Measurements from ENCODE around the gene NOS1AP. TPM values are rescaled to one million over a fixed set of nuclear protein-coding genes. Genes with fewer than 3 reads are reported as not detected.
"Not testable (repeated sequence)": the region's sequence is repeated elsewhere in the genome, so short reads cannot be mapped to it uniquely, and the experiment has no call there.

The NOS1AP gene
- total RNA-seq, 1 donor from 2014 or later: 4.5 TPM

GRCh38 chr1:162065016-162065415 lies 4.5 kb upstream of the NOS1AP start:
- DNase-seq (ENCODE audit: low spot score): no peak
- Mint-ChIP-seq H3K4me3 (ENCODE audit: unreplicated experiment) (no peak overlapping the region), H3K4me1 (ENCODE audit: low read depth) (peaks cover 13% of the 10 kb centered on the region), H3K27ac (ENCODE audit: unreplicated experiment) (no peak overlapping the region), H3K27me3 (ENCODE audit: low read depth) (no peaks in the 10 kb centered on the region), H3K36me3 (ENCODE audit: low read depth) (no peaks in the 10 kb centered on the region), H3K9me3 (ENCODE audit: low read depth) (no peaks in the 10 kb centered on the region)
- TF ChIP-seq, protein P1, sequence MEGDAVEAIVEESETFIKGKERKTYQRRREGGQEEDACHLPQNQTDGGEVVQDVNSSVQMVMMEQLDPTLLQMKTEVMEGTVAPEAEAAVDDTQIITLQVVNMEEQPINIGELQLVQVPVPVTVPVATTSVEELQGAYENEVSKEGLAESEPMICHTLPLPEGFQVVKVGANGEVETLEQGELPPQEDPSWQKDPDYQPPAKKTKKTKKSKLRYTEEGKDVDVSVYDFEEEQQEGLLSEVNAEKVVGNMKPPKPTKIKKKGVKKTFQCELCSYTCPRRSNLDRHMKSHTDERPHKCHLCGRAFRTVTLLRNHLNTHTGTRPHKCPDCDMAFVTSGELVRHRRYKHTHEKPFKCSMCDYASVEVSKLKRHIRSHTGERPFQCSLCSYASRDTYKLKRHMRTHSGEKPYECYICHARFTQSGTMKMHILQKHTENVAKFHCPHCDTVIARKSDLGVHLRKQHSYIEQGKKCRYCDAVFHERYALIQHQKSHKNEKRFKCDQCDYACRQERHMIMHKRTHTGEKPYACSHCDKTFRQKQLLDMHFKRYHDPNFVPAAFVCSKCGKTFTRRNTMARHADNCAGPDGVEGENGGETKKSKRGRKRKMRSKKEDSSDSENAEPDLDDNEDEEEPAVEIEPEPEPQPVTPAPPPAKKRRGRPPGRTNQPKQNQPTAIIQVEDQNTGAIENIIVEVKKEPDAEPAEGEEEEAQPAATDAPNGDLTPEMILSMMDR (IDR thresholded peaks at IDR 0.05): no peak

GRCh38 chr1:162066836-162067235 lies 2.7 kb upstream of the NOS1AP start:
- not testable (repeated sequence) for H3K27me3 Mint-ChIP-seq (ENCODE audit: low read depth); H3K9me3 Mint-ChIP-seq (ENCODE audit: low read depth); DNase-seq (ENCODE audit: low spot score); H3K27ac Mint-ChIP-seq (ENCODE audit: unreplicated experiment); H3K4me3 Mint-ChIP-seq (ENCODE audit: unreplicated experiment); H3K36me3 Mint-ChIP-seq (ENCODE audit: low read depth)
- peaks cover 32% of the 10 kb centered on the region for H3K4me1 Mint-ChIP-seq (ENCODE audit: low read depth)

- Mint-ChIP-seq H3K27ac (ENCODE audit: unreplicated experiment) (no peak overlapping the region), H3K9me3 (ENCODE audit: low read depth) (no peaks in the 10 kb centered on the region), H3K4me1 (ENCODE audit: low read depth) (peaks cover 33% of the 10 kb centered on the region), H3K36me3 (ENCODE audit: low read depth) (no peaks in the 10 kb centered on the region), H3K4me3 (ENCODE audit: unreplicated experiment) (no peak overlapping the region), H3K27me3 (ENCODE audit: low read depth) (no peaks in the 10 kb centered on the region)
- DNase-seq (ENCODE audit: low spot score): no peak
- TF ChIP-seq, protein P1 (IDR thresholded peaks at IDR 0.05): no peak
These were observed 2.0 kb upstream of the NOS1AP start for GRCh38 chr1:162067466-162067865.

DNA sequence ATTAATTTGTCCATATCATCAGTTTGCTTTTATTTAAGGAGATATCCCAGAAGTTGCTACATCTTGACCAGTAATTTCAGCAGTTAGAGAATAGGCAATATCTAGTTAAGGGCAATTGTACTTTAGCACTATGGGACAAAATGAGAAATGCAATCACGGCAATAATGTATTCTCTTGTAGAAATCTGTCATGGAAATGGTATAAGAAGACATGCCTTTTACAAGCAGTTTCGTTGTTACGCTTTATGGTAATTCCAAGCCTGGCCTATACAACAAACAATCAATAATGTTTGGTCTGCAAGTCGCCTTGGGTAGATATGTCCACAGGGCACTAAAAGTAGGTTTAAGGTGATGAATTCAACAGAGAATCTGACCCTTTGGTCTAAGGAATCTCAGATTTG lies 1.2 kb upstream of the NOS1AP start:
- Mint-ChIP-seq H3K4me3 (ENCODE audit: unreplicated experiment) (no peak overlapping the region), H3K9me3 (ENCODE audit: low read depth) (no peaks in the 10 kb centered on the region), H3K4me1 (ENCODE audit: low read depth) (peaks cover 33% of the 10 kb centered on the region), H3K27ac (ENCODE audit: unreplicated experiment) (no peak overlapping the region), H3K36me3 (ENCODE audit: low read depth) (no peaks in the 10 kb centered on the region), H3K27me3 (ENCODE audit: low read depth) (no peaks in the 10 kb centered on the region)
- no peak for DNase-seq (ENCODE audit: low spot score)
- TF ChIP-seq, protein P1 (IDR thresholded peaks at IDR 0.05): no peak

- Mint-ChIP-seq H3K27me3 (ENCODE audit: low read depth) (no peaks in the 10 kb centered on the region), H3K4me1 (ENCODE audit: low read depth) (peaks cover 33% of the 10 kb centered on the region), H3K9me3 (ENCODE audit: low read depth) (peaks cover 6% of the 10 kb centered on the region), H3K4me3 (ENCODE audit: unreplicated experiment) (peak overlapping the region; percentile 74), H3K36me3 (ENCODE audit: low read depth) (peaks cover 5% of the 10 kb centered on the region), H3K27ac (ENCODE audit: unreplicated experiment) (no peak overlapping the region)
- TF ChIP-seq, protein P1 (IDR thresholded peaks at IDR 0.05): no peak
- peak; percentile 86 for DNase-seq (ENCODE audit: low spot score)
These were observed 730 bp downstream of the NOS1AP start for GRCh38 chr1:162070094-162070748.

DNA sequence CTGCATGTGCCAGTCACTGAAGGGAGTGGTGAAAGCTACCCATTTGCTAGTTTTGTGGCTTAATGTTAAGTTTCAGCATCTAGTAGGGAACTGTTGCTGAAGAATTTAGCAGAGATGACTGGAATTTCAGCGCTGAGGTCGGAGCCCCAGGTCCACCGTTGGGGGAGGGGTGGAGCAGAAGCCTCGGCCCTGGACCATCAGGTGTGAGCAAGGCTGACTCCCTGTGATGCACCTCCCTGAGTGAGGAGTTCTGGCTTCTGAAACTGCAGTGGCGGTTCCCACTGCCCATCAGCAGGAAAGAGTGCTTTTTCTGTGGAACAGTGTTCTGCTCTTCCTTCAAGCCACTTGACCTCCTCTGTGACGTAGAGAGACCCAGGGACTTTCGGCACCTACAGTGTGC lies 1.3 kb downstream of the NOS1AP start:
- no peak overlapping the region for H3K27ac Mint-ChIP-seq (ENCODE audit: unreplicated experiment)
- no peaks in the 10 kb centered on the region for H3K27me3 Mint-ChIP-seq (ENCODE audit: low read depth)
- TF ChIP-seq, protein P1 (IDR thresholded peaks at IDR 0.05): no peak

More for the DNA sequence above, 1.3 kb downstream of the NOS1AP start:
- H3K4me1 Mint-ChIP-seq (ENCODE audit: low read depth): peaks cover 33% of the 10 kb centered on the region
- H3K9me3 Mint-ChIP-seq (ENCODE audit: low read depth): peaks cover 6% of the 10 kb centered on the region
- H3K4me3 Mint-ChIP-seq (ENCODE audit: unreplicated experiment): peak overlapping the region; percentile 74
- peaks cover 7% of the 10 kb centered on the region for H3K36me3 Mint-ChIP-seq (ENCODE audit: low read depth)
- DNase-seq (ENCODE audit: low spot score): no peak
